TTC549 (cell line): ENCODE measurements around the gene NEK7.
A peak's percentile ranks its signal among the peaks of the same experiment; 100 is the strongest.

Experiments used
- FAIRE-seq: peaks from 2 replicates; lab custom pipeline; 2012; peaks lifted over from hg19 to GRCh38; lab: Jason Lieb, UNC

NEK7 gene

DNA sequence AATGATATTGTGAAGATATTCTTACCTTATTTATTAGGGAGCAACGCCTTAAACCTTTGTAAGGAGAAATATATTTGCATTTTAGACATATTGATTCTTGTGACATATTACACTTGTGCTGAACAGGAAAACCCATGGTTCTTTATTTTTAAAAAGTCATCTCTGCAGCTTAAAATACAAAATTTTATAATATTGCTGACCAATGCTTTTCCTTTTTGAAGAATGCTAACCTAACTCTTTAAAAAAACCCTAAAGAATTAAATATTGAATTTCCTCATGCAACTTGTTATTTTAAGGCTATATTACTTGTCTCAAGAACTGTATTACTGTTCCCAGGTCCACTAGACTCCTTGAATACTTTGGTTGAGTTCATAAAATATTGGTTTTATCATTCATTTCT, 99.0 kb downstream of the NEK7 start:
- no peak for FAIRE-seq

GRCh38 chr1:198258491-198258890, 101.7 kb downstream of the NEK7 start:
- FAIRE-seq: no peak

DNA sequence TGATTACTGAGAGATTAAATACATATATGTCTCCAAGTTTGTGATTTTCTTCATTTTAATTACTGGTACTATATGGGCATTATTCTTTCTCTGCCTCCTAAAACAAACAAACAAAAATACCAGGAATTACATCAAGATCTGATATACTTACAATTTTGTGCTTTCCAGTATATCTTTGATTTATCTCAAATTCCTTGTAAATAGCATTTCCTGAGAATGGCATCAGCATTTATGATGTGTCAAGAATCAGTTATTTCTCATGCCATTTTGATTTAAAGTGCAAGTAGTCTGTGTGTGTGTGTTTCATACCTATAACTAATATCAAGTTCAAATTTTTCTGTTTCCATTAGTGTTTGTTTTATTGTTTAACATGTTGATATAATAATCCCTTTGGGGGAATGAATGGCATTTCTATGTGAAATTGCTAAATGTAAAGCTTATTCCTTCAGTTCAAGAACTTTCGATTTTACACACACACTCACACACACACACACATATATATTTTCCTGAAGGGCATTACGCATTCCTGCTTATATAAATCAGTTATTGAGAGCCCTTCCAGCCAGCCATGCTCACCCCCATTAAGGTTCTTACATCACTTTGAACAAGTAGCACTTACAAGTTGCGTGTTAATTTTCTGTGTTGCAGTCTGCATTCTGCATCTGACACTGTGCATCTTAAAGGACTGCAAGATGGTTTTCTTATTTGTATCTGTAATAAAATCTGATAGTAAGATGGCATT, 102.7 kb downstream of the NEK7 start:
- FAIRE-seq: no peak

DNA sequence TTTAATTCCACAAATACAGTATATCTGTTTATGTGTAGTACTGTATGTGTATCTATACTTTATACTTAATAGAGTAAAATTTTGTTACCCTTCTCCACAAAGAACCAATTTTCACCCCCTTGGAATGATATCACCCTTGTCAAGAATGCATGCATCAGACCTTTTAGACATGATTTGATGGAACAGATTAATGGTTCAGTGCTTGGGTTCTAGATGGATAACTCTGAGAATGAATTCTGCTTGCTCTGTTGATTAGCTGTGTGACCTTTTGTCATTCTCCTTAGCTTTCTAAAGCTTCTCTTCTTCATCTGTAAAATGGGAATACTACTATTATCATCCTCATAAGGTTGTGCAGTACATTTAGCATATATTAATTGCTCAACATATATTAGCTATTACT, 105.1 kb downstream of the NEK7 start:
- no peak for FAIRE-seq

DNA sequence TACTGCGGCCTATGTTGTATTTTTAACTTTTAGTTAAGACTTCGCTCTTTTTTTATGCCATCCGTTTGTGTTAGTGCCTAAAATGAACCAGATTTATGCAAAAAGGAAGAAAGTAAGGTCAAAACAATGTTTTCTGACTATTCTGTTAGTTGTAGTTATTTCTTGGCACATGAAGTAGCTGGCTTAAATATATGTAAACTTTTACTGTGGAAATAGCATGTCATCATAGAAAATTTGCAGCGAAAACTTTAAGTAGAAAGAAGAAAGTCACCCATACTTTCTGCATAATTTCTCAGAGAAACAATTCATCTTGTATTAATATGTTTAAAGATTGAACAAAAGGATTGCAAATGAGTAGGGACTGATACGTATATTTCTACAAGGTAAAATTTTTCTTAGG, 106.4 kb downstream of the NEK7 start:
- no peak for FAIRE-seq

DNA sequence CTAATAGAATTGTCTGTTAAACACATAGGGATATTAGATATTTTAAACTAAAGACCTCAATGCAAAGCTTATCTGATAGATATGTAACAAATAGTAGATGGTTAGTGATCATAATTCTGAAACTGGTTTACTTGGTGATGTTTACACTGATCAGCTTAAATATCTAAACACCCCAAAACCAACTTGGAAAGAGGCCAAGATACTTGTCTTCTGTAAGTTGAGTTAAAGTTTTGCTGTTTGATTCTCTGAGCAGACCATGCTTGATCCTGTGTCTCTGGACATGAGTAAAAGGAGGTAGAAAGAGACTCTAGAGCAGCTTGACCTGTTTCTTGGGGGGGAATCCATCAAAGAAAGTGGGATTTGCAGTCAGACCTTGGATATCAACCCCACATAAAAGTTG, 107.5 kb downstream of the NEK7 start:
- no peak for FAIRE-seq

DNA sequence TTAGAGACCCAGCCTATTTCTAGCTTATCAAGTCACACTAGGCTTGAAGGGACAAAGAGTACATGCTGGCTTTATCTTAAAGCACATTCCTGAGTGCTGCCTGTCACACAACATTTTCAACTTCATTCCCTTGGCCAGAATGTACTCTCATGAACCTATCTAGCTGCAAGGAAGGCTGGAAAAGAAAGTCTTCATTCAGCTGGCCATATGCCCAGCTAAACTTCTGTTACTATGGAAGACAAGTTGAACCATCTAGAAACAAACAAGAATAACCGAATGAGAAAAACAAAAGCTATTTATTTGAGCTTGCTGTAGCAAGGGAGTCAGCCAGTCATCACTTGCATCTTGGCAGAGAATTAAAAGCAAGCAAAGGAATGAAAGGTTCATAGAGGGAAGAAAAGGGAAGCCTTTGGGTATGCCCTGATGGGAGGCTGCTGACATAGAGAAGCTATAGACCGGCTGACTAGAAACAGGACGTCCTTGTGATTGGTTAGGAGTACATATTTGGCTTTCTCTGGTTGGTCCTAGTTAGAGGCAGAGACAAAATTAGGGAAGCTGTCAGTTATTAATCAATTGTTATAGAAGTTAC, 108.4 kb downstream of the NEK7 start:
- no peak for FAIRE-seq

- FAIRE-seq: peak; percentile 9
Observed at GRCh38 chr1:198267056-198267455, 110.3 kb downstream of the NEK7 start.

DNA sequence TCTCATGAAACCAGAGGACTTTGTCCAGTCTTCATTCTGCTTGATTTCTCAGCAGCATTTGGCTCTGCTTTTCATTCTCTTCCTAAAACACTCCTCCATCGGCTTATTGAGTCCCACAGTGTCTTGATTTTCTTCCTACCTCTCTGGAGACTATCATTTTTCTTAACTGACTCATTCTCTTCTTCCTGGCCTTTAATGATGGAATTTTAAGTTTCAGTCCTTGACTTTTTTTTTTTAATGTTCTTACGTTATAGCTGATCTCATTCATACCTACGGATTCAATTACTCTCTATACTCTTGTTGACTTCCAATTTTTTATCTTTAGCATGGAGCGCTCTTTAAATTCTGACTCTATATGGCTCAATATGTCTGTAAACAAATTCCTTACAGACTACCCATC, 111.1 kb downstream of the NEK7 start:
- no peak for FAIRE-seq

DNA sequence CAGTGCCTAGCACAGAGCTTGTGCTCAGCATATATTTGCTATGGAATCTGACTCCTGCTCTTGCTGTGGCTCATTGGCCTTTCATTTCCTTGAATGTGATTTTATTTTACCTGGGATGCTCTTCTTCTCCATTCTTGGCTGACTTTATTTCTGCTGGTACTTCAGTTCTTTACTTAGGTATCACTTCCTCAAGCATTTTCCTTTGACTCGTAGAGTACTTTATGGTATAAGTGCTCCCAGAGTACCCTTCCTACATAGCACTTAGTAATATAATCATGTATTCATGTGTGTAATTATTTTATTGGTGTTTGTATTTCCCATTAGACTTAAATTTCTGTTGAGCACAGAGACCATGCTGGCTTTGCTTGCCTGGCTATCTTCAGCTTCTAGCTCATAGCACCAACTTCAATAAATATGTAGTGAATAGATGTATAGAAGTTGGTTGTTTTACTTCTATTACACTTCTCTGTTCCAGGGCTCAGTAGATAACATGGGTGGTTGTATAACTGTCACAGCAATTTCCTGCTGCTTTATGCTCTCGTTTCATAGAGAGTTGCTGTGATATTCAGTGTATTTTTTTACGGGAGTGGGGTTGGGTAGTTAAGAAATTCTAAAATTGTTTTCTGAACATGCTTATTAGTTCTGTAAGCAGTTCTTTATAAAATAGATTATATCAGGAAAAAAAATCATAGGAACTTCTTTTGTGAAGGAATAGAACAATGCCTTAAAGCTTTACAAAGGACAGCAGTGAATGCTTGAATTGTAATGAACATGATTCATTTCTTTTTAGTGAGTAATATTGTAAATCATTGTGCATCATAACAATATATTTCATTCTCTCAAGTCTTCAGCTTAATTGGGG, 112.2 kb downstream of the NEK7 start:
- peak; percentile 45 for FAIRE-seq

GRCh38 chr1:198269646-198269940, 112.8 kb downstream of the NEK7 start:
- FAIRE-seq: peak; percentile 13

DNA sequence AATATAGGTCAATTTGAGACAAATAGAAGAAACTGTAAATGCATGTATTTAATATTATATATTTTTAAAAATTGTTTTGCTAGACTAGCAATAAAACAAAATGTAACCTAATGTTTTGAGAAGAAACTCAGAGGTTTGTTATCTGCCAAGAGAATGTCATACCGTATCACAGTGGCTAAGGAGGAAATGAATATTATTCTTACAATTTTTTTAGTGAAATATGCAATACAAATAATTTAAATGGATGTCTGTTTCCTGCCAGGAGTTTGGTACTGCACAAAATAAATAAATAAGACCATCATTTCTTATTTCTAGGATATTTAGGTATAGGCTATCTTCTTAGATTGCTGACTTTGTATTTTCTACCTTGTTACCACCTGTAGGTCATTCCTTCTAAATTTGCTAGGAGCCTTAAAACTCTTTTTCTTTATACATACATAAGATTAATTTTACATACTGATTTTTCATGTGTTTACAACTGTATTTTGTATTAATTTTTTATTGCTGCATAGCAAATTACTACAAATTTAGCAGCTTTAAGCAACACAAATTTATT, 113.6 kb downstream of the NEK7 start:
- FAIRE-seq: no peak

DNA sequence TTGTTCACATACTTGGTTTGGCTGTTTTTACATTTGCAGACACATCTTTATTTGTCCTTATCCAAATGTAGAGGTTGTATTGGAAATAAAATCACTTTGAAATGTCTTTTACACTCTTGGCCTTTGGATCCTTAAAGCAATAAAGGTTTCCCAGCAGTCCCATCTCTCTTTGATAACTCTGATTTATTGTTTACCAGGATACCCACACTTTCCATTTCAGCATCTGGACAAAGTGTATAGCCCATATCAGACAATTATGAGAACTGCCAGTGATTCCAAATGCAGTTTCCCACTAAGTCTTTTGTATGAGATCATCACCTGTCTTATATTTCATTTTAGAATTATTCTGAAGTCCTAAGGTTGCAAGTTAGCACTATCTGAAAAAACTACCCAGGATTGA, 114.7 kb downstream of the NEK7 start:
- FAIRE-seq: no peak

DNA sequence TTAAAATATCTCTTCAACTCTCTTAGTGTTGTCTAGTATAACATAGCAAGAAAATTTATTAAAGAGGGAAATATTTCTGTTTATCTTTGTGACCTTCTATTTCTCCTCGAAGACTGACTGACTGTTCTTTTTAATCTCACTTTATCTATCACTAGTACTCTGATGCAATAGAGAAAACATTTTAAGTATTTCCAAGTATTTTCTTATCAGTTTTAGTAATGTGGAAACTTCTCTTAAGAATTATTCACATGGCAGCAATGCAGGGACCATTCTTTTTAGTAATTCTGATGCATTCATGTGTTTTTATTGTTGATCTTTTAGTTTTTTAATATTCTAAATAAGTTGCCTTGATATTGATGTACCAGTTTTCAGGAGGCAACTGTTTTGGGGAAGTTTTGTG, 115.7 kb downstream of the NEK7 start:
- FAIRE-seq: peak; percentile 9

DNA sequence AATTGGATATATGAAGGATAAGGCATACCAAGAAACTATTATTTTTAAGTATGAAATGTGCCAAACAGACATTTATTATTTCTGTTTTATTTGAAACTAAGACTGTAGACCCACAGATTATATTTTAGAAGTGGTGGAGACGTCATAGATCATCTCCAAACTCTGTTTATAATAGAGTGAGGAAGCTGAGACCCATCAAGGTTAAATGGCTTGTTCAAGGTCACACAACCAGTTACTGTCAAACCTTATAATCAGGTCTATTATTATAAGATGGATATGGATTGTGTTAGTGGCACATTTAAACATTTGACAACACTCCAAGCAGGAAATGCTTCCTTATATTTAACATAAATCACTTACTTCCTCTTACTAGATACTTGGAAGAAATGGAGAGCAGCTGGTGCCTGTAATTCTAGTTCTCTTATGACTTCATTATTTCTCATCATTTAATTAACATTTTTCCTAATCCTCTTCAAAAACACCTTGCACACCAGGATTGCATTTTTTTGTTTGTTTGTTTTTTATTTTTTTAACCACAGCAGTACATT, 117.0 kb downstream of the NEK7 start:
- FAIRE-seq: no peak

DNA sequence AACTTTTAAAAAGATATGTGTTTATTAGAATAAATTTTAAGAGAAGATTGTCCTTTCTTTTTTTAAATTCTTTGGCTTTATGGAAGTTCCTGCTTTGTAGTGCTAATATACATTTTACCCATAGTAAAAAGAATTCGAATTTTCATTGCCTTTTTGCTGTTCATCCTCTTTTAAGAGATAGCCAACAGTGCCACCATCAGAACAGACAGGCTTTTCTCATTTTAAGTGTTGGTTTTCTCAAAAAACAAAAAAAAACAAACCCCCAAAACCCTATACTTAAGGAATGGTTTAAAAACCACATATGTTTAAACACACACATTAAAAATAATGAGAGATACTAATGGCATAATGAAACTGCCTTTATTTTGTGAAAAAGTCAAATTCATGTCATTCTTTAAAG, 118.8 kb downstream of the NEK7 start:
- FAIRE-seq: peak; percentile 86

DNA sequence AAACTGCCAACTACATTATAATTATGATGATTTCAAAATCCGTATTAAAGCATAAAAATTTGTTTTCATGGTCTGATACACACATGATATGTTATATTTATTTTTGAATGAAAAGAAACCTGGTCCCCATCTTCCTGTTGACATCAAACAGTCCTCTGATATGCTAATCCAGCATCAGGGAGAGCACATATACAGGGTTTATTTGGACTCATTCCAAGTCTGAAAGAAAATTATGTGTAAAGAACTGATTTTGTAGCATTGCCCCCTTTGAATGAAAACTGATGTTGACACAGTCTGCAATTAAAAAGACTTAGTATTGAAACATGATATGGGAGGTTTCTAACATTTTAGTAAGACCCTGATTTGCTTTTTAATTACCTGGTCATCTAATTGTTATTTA, 119.4 kb downstream of the NEK7 start:
- FAIRE-seq: no peak

GRCh38 chr1:198278943-198279342, 122.1 kb downstream of the NEK7 start:
- no peak for FAIRE-seq

DNA sequence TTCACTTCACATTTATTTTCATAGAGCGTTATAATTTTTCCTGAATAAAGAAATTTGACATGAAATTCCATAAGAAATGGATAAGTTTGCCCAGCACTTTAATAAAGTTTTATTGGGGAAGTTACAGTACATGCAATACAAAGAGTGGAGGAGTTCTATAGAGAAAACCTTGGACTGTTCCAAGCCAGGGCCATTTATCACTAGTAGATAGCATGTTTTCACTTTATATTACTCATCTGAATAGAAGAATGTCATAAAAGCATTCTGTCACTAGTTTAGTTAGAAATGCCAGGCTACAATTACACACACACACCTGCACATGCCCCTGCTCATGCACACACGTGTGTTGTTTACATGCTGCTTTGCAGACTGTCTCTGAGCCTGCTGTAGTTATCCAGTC, 123.3 kb downstream of the NEK7 start:
- FAIRE-seq: no peak

DNA sequence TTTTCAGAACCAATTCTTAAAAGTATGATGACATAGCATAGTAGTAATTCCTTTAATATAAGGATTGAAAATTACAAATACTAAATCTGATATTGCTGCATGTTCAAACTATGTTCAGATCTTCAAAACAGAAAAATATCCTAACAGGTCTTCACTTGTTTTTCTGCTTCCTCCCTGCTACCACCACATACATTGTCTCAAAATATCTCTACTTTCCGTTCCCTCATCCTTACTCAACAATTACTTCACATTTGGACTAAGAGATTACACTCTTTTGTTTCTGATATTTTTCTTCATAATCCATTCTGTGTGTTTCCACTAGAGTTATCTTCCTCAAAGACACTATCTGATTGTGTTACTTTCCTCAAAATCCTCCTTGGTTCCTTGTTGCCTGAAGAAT, 125.1 kb downstream of the NEK7 start:
- no peak for FAIRE-seq

- FAIRE-seq: no peak
Observed at GRCh38 chr1:198283222-198283621, 126.4 kb downstream of the NEK7 start.

- FAIRE-seq: no peak
Observed at GRCh38 chr1:198287916-198288315, 131.1 kb downstream of the NEK7 start.

DNA sequence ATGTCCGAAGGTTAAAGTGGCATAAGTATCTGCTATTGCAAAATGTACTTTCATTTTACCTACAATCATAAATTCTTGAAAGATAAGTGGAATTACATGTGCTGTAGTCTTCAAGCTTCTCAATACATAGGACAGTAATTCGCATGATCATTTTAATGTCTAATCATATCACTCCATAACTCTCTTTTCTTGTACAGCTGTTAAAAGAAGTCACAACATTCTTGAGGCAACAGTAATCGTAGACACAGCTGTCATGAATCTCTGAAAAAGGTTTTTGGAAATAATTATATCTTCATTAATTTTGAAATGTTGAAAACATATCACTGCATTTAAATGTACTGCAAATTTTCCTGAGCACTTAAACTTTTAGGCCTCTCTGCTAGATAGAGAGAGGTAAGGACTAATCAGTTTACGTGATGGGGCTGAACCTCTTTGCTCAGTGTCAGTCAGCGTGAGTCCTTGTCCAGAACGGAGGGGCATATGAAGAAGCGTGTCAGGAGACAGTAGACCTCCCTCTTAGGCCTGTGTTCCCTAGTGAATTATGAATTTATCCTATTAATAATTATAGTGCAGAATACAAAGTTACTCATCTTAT, 133.4 kb downstream of the NEK7 start:
- peak; percentile 3 for FAIRE-seq
